Measurements from ENCODE around the gene CYP4F3. TPM values are rescaled to one million over a fixed set of nuclear protein-coding genes. Genes with fewer than 3 reads are reported as not detected.

The CYP4F3 gene
- total RNA-seq, 1 donor from 2014 or later = not detected

DNA sequence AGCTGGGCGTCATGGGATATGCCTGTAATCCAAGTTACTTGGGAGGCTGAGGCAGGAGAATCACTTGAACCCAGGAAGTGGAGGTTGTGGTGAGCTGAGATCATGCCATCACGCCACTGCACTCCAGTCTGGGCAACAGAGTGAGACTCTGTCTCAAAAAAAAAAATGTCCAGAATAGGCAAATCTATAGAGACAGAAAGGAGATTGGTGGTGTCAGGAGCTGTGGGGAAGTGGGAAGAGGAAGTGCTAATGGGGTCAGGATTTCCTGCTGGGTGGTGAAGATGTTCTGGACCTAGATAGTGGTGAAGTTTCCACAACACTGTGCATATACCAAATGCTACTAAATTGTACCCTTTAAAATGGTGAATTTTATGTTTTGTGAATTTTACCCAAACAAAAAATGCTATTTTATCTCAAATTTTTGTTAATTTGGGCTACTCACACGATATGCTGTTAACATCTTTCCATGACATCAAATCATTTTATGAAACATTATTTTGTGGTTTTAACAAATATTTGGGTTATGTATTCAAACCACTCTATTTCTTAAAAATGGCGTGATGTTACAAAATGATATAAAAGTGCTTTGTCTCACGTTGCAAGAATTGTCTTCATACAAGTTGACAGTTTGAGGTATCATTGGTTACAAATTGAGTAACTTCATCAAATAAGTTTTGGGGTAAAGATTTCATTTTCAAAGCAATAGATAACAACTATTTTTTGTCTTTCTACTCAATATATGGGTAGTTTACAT lies 7.4 kb upstream of the CYP4F3 start:
- Mint-ChIP-seq H3K4me3 (ENCODE audit: unreplicated experiment) (no peak overlapping the region), H3K27me3 (ENCODE audit: unreplicated experiment) (no peaks in the 10 kb centered on the region), H3K27ac (ENCODE audit: unreplicated experiment) (no peak overlapping the region), H3K4me1 (ENCODE audit: unreplicated experiment) (no peaks in the 10 kb centered on the region), H3K9me3 (ENCODE audit: unreplicated experiment) (peaks cover 8% of the 10 kb centered on the region), H3K36me3 (ENCODE audit: unreplicated experiment) (no peaks in the 10 kb centered on the region)
- DNase-seq (ENCODE audit: extremely low spot score, unreplicated experiment) = peak; percentile 30
- TF ChIP-seq, protein P1, sequence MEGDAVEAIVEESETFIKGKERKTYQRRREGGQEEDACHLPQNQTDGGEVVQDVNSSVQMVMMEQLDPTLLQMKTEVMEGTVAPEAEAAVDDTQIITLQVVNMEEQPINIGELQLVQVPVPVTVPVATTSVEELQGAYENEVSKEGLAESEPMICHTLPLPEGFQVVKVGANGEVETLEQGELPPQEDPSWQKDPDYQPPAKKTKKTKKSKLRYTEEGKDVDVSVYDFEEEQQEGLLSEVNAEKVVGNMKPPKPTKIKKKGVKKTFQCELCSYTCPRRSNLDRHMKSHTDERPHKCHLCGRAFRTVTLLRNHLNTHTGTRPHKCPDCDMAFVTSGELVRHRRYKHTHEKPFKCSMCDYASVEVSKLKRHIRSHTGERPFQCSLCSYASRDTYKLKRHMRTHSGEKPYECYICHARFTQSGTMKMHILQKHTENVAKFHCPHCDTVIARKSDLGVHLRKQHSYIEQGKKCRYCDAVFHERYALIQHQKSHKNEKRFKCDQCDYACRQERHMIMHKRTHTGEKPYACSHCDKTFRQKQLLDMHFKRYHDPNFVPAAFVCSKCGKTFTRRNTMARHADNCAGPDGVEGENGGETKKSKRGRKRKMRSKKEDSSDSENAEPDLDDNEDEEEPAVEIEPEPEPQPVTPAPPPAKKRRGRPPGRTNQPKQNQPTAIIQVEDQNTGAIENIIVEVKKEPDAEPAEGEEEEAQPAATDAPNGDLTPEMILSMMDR (IDR thresholded peaks at IDR 0.05) = no peak

DNA sequence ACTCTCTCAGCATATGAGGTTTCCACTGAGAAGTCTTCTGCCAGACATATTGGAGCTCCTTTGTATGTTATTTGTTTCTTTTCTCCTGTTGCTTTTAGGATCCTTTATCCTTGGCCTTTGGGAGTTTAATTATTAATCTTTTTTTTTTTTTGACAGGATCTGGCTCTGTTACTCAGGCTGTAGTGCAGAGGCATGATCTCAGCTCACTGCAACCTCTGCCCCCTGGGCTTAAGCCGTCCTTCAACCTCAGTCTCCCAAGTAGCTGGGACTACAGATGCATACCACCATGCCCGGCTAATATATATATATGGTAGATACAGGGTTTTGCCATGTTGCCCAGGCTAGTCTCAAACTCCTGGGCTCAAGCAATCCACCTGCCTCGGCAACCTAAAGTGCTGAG lies 6.6 kb upstream of the CYP4F3 start:
- peak; percentile 19 for DNase-seq (ENCODE audit: extremely low spot score, unreplicated experiment)
- TF ChIP-seq, protein P1 (IDR thresholded peaks at IDR 0.05) = no peak
- H3K27ac Mint-ChIP-seq (ENCODE audit: unreplicated experiment) = no peak overlapping the region
- no peaks in the 10 kb centered on the region for H3K27me3 Mint-ChIP-seq (ENCODE audit: unreplicated experiment)
- no peak overlapping the region for H3K4me3 Mint-ChIP-seq (ENCODE audit: unreplicated experiment)
- no peaks in the 10 kb centered on the region for H3K36me3 Mint-ChIP-seq (ENCODE audit: unreplicated experiment)
- no peaks in the 10 kb centered on the region for H3K4me1 Mint-ChIP-seq (ENCODE audit: unreplicated experiment)
- peaks cover 8% of the 10 kb centered on the region for H3K9me3 Mint-ChIP-seq (ENCODE audit: unreplicated experiment)

- peak; percentile 63 for DNase-seq (ENCODE audit: extremely low spot score, unreplicated experiment)
- Mint-ChIP-seq H3K36me3 (ENCODE audit: unreplicated experiment) (no peaks in the 10 kb centered on the region), H3K4me3 (ENCODE audit: unreplicated experiment) (no peak overlapping the region), H3K27me3 (ENCODE audit: unreplicated experiment) (no peaks in the 10 kb centered on the region), H3K27ac (ENCODE audit: unreplicated experiment) (no peak overlapping the region), H3K9me3 (ENCODE audit: unreplicated experiment) (peaks cover 11% of the 10 kb centered on the region), H3K4me1 (ENCODE audit: unreplicated experiment) (no peaks in the 10 kb centered on the region)
- TF ChIP-seq, protein P1 (IDR thresholded peaks at IDR 0.05) = no peak
Observed at GRCh38 chr19:15635016-15635805, 5.5 kb upstream of the CYP4F3 start.

- Mint-ChIP-seq H3K27ac (ENCODE audit: unreplicated experiment) (no peak overlapping the region), H3K36me3 (ENCODE audit: unreplicated experiment) (no peaks in the 10 kb centered on the region), H3K4me3 (ENCODE audit: unreplicated experiment) (no peak overlapping the region), H3K9me3 (ENCODE audit: unreplicated experiment) (peaks cover 11% of the 10 kb centered on the region), H3K27me3 (ENCODE audit: unreplicated experiment) (no peaks in the 10 kb centered on the region), H3K4me1 (ENCODE audit: unreplicated experiment) (no peaks in the 10 kb centered on the region)
- DNase-seq (ENCODE audit: extremely low spot score, unreplicated experiment) = no peak
- TF ChIP-seq, protein P1 (IDR thresholded peaks at IDR 0.05) = no peak
Observed at GRCh38 chr19:15636026-15636425, 4.7 kb upstream of the CYP4F3 start.

- TF ChIP-seq, protein P1 (IDR thresholded peaks at IDR 0.05) = no peak
- no peaks in the 10 kb centered on the region for H3K36me3 Mint-ChIP-seq (ENCODE audit: unreplicated experiment)
Observed at GRCh38 chr19:15639596-15639995, 1.1 kb upstream of the CYP4F3 start.

More at GRCh38 chr19:15639596-15639995, 1.1 kb upstream of the CYP4F3 start:
- Mint-ChIP-seq H3K4me1 (ENCODE audit: unreplicated experiment) (no peaks in the 10 kb centered on the region), H3K4me3 (ENCODE audit: unreplicated experiment) (no peak overlapping the region), H3K27ac (ENCODE audit: unreplicated experiment) (no peak overlapping the region), H3K27me3 (ENCODE audit: unreplicated experiment) (no peaks in the 10 kb centered on the region), H3K9me3 (ENCODE audit: unreplicated experiment) (peaks cover 30% of the 10 kb centered on the region)
- no peak for DNase-seq (ENCODE audit: extremely low spot score, unreplicated experiment)
